ENCODE data around the gene CSTB. TPM values are rescaled to one million over a fixed set of nuclear protein-coding genes. Genes with fewer than 3 reads are reported as not detected.

CSTB gene
- total and polyA plus RNA-seq, 2 experiments from 2014 or later: 24.1 to 120 TPM

DNA sequence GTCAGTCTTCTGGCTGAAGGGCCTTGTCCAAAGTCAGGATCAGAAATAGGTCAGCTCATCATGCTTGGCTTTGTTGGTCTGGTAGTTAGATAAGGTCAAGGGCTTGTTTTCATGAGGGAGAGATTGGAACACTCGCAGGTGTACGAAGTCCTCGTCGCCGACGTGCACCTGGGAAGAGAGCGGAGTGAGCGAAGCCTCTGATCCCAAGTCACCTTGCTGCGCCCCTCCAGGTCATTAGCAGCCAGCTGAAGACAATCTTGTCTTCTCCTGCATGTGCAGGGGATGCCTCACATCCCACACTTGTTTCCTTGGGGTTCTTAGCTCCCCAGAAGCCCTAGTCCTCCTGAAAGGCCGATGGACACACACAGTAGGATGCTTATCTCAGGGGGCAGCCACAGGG is 1.9 kb downstream of the CSTB start:
- Histone ChIP-seq H3K79me2 (peaks cover 28% of the 10 kb centered on the region), H3K9me3 (ENCODE audit: low read depth) (no peaks in the 10 kb centered on the region), H3K9me2 (replicated peaks; ENCODE audit: insufficient read depth) (no peaks in the 10 kb centered on the region), H3K36me3 (replicated peaks; ENCODE audit: insufficient read depth, low read depth) (no peaks in the 10 kb centered on the region), H4K20me1 (ENCODE audit: insufficient read depth, poor library complexity, severe bottlenecking) (peaks cover 15% of the 10 kb centered on the region), H3K27ac (no peak overlapping the region), H3K4me3 (no peak overlapping the region), H2AFZ (no peak overlapping the region), H3K4me2 (peak overlapping the region; percentile 100), H3K4me1 (ENCODE audit: insufficient read depth) (peaks cover 8% of the 10 kb centered on the region), H3K27me3 (no peaks in the 10 kb centered on the region)
- no peak for DNase-seq (ENCODE audit: low spot score)
- WGBS (ENCODE audit: low lambda C conversion rate, missing lambda C conversion rate): 92% methylated on average over 10 of the region's 10 CpGs
- no peak for TF ChIP-seq EZH2phosphoT487 (IDR thresholded peaks at IDR 0.05; ENCODE audit: low read depth, severe bottlenecking, unreplicated experiment)

DNA sequence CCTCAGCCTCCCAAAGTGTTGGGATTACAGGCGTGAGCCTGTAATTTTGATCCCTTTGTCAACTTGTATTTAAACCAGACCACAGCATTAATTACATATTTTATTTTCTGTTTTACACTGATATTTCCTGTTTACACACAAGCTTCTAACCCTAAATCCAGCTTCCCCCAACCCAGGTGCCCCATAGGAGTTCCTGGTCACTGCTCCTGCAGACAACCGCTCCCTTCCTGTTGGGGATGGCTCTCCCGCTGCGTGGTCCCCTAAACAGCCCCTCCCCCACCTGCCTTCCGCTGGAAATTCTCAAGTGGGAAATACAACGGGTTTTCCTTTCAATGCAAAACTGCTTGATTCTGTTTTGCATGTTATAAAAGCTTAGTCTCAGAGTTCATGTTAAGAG is 3.7 kb downstream of the CSTB start:
- H3K27me3 ChIP-seq: no peaks in the 10 kb centered on the region
- DNase-seq (ENCODE audit: low spot score): no peak
- no peak overlapping the region for H3K4me2 ChIP-seq
- no peak overlapping the region for H2AFZ ChIP-seq
- 66% methylated on average over 6 of the region's 6 CpGs for WGBS (ENCODE audit: low lambda C conversion rate, missing lambda C conversion rate)
- no peaks in the 10 kb centered on the region for H3K9me2 ChIP-seq (replicated peaks; ENCODE audit: insufficient read depth)
- TF ChIP-seq EZH2 (IDR thresholded peaks at IDR 0.05; ENCODE audit: borderline replicate concordance) (no peak), EZH2phosphoT487 (IDR thresholded peaks at IDR 0.05; ENCODE audit: low read depth, severe bottlenecking, unreplicated experiment) (no peak)
- TF ChIP-seq, protein P1, sequence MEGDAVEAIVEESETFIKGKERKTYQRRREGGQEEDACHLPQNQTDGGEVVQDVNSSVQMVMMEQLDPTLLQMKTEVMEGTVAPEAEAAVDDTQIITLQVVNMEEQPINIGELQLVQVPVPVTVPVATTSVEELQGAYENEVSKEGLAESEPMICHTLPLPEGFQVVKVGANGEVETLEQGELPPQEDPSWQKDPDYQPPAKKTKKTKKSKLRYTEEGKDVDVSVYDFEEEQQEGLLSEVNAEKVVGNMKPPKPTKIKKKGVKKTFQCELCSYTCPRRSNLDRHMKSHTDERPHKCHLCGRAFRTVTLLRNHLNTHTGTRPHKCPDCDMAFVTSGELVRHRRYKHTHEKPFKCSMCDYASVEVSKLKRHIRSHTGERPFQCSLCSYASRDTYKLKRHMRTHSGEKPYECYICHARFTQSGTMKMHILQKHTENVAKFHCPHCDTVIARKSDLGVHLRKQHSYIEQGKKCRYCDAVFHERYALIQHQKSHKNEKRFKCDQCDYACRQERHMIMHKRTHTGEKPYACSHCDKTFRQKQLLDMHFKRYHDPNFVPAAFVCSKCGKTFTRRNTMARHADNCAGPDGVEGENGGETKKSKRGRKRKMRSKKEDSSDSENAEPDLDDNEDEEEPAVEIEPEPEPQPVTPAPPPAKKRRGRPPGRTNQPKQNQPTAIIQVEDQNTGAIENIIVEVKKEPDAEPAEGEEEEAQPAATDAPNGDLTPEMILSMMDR (IDR thresholded peaks at IDR 0.05; ENCODE audit: poor library complexity): no peak
- peaks cover 22% of the 10 kb centered on the region for H3K4me1 ChIP-seq (ENCODE audit: insufficient read depth)
- no peaks in the 10 kb centered on the region for H3K9me3 ChIP-seq (ENCODE audit: low read depth)
- H3K27ac ChIP-seq: no peak overlapping the region
- H4K20me1 ChIP-seq (ENCODE audit: insufficient read depth, poor library complexity, severe bottlenecking): peaks cover 15% of the 10 kb centered on the region
- H3K36me3 ChIP-seq (replicated peaks; ENCODE audit: insufficient read depth, low read depth): no peaks in the 10 kb centered on the region
- no peak overlapping the region for H3K4me3 ChIP-seq
- H3K79me2 ChIP-seq: peaks cover 28% of the 10 kb centered on the region

DNA sequence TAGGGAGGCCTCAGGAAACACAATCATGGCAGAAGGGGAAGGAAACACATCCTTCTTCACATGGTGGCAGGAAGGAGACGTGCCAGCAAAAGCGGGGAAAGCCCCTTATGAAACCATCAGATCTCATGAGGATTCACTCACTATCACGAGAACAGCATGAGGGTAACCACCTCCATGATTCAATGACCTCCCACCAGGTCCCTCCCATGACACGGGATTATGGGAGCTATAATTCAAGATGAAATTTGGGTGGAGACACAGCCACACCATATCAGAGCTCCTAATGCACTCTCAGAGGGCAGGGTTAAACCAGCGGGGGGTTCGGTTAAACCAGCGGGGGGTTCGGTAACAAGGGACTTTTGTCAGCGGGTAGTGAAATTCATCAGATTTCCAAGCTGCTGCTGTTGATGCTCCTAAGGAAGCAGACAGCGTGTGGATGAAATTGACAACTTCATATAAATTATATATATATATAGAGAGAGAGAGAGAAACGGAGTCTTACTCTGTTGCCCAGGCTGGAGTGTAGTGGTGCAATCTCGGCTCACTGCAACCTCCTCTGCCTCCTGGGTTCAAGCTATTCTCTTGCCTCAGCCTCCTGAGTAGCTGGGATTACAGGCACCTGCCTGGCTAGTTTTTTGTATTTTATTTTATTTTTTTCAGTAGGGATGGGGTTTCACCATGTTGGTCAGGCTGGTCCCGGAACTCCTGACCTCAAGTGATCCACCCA is 4.2 kb downstream of the CSTB start:
- Histone ChIP-seq H3K4me2 (no peak overlapping the region), H3K9me2 (replicated peaks; ENCODE audit: insufficient read depth) (no peaks in the 10 kb centered on the region), H3K79me2 (peaks cover 28% of the 10 kb centered on the region), H3K27me3 (no peaks in the 10 kb centered on the region), H2AFZ (no peak overlapping the region), H3K9me3 (ENCODE audit: low read depth) (no peaks in the 10 kb centered on the region), H4K20me1 (ENCODE audit: insufficient read depth, poor library complexity, severe bottlenecking) (peaks cover 15% of the 10 kb centered on the region), H3K4me3 (no peak overlapping the region), H3K36me3 (replicated peaks; ENCODE audit: insufficient read depth, low read depth) (no peaks in the 10 kb centered on the region), H3K4me1 (ENCODE audit: insufficient read depth) (peaks cover 25% of the 10 kb centered on the region), H3K27ac (no peak overlapping the region)
- no peak for DNase-seq (ENCODE audit: low spot score)
- WGBS (ENCODE audit: low lambda C conversion rate, missing lambda C conversion rate): 93% methylated on average over 13 of the region's 13 CpGs
- TF ChIP-seq, protein P1 (IDR thresholded peaks at IDR 0.05; ENCODE audit: poor library complexity): no peak

DNA sequence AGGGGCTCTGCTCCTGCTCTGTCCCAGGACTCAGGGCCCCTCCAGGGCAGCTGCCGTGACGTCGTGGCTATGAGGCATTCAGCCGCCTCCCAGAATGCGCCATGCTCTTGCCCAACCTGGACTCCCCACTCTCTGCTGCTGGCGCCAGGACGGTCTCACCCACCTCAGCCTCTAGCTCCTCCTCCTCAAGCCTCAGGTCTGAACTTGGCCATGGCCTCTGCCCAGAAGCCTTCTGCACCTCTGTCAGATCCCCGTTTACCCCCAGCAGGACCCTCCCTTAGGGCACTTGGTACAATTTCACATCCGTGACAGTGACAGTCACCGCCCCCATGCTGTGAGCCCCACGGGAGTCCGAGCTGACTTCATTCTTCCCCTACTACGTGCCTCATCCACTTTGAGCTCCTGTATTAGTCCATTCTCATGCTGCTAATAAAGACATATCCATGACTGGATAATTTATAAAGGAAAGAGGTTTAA is 4.9 kb downstream of the CSTB start:
- Histone ChIP-seq H3K9me3 (ENCODE audit: low read depth) (no peaks in the 10 kb centered on the region), H3K36me3 (replicated peaks; ENCODE audit: insufficient read depth, low read depth) (no peaks in the 10 kb centered on the region), H3K4me1 (ENCODE audit: insufficient read depth) (peaks cover 28% of the 10 kb centered on the region), H4K20me1 (ENCODE audit: insufficient read depth, poor library complexity, severe bottlenecking) (peaks cover 15% of the 10 kb centered on the region), H3K27ac (no peak overlapping the region), H3K79me2 (peaks cover 26% of the 10 kb centered on the region), H3K27me3 (no peaks in the 10 kb centered on the region), H2AFZ (no peak overlapping the region), H3K4me3 (no peak overlapping the region), H3K9me2 (replicated peaks; ENCODE audit: insufficient read depth) (no peaks in the 10 kb centered on the region), H3K4me2 (no peak overlapping the region)
- WGBS (ENCODE audit: low lambda C conversion rate, missing lambda C conversion rate): 80% methylated on average over 13 of the region's 13 CpGs
- TF ChIP-seq, protein P1 (IDR thresholded peaks at IDR 0.05; ENCODE audit: poor library complexity): no peak
- no peak for TF ChIP-seq EZH2 (IDR thresholded peaks at IDR 0.05; ENCODE audit: borderline replicate concordance)
- TF ChIP-seq EZH2phosphoT487 (IDR thresholded peaks at IDR 0.05; ENCODE audit: low read depth, severe bottlenecking, unreplicated experiment): no peak
- no peak for DNase-seq (ENCODE audit: low spot score)

Data from hepatocyte (in vitro differentiated cells).